K562 (cell line): ENCODE measurements around the gene RAMACL. TPM values are rescaled to one million over a fixed set of nuclear protein-coding genes. Genes with fewer than 3 reads are reported as not detected.

Source experiments
- ATAC-seq: fragments of 200-7000 bp; cut with Tn5 transposase; 3 replicates; pipeline ENCODE4 v1.9.1; 2020; ENCODE audit warnings: moderate library complexity
- BruUV-seq: library from RNA; stranded (reverse); fragments of 400-500 nt; replicated peaks from 2 replicates; lab custom pipeline; 2021; lab: Mats Ljungman, UMichigan
- CTCF ChIA-PET: fragments of 300-600 bp; formaldehyde crosslinking; extraction: SDS; loops from one replicate; lab custom pipeline; 2021; ENCODE audit warnings: low intra/inter-chr PET ratio; lab: Yijun Ruan, JAX
- POLR2A ChIA-PET: fragments of 300-600, 350-650 bp; sonication (Branson Sonifier 250); formaldehyde crosslinking; extraction: SDS; loops from one replicate; lab custom pipeline; 2021; ENCODE audit warnings: antibody characterized with exemption, inconsistent platforms; lab: Yijun Ruan, JAX
- DNase-seq, 4 experiments: peaks; one replicate each; pipeline versions ENCODE4 v3.0.0 to v3.0.0-alpha.2; 2011 to 2018; ENCODE audit warnings: low spot score in 3 of 4, mixed read lengths in 3 of 4; ENCODE audit errors: extremely low read depth in 1 of 4
- FAIRE-seq: peaks from 2 replicates; lab custom pipeline; 2011; peaks lifted over from hg19 to GRCh38; lab: Jason Lieb, UNC
- H2AFZ ChIP-seq: 2 replicates; pipeline ENCODE4 v1.6.0; 2011; ENCODE audit warnings: low read depth, low read length, control low read depth, inconsistent platforms
- H3K27ac ChIP-seq: fragments of 200-600 bp; 3 replicates; pipeline ENCODE4 v1.8.0; 2011; ENCODE audit warnings: low read depth, mild to moderate bottlenecking, control low read depth, inconsistent platforms, low read length, moderate library complexity, mixed read lengths; ENCODE audit errors: extremely low read depth
- H3K27me3 ChIP-seq, 2 experiments: fragments of 300-600 bp in 1 of 2; 2 replicates in 1 of 2; 3 replicates in 1 of 2; pipeline versions ENCODE4 v1.6.0 to v1.8.0; 2011; ENCODE audit warnings: inconsistent platforms in 2 of 2, low read length in 2 of 2, mild to moderate bottlenecking in 1 of 2, mixed read lengths in 1 of 2, moderate library complexity in 1 of 2; ENCODE audit not compliant: control insufficient read depth in 2 of 2, insufficient read depth in 2 of 2
- H3K36me3 ChIP-seq: fragments of 300-600 bp; 3 replicates; pipeline ENCODE4 v1.8.0; 2011; ENCODE audit warnings: mild to moderate bottlenecking, low read length, inconsistent platforms; ENCODE audit not compliant: control insufficient read depth, insufficient read depth
- H3K4me1 ChIP-seq, 2 experiments: fragments of 200-600 bp in 1 of 2; replicated peaks in 1 of 2; 2 replicates in 1 of 2; 3 replicates in 1 of 2; pipeline versions ENCODE4 v1.5.1 to v1.8.0; 2011; ENCODE audit warnings: inconsistent platforms in 2 of 2, low read length in 2 of 2, mild to moderate bottlenecking in 1 of 2, mixed read lengths in 1 of 2, moderate library complexity in 1 of 2; ENCODE audit not compliant: control insufficient read depth in 2 of 2, insufficient read depth in 2 of 2
- H3K4me2 ChIP-seq: 2 replicates; pipeline ENCODE4 v1.6.1; 2011; ENCODE audit warnings: low read length, control low read depth, inconsistent platforms, mixed read lengths; ENCODE audit not compliant: insufficient read depth
- H3K4me3 ChIP-seq: fragments of 200-600 bp; sonication (generic), shearing (Covaris generic); 2 replicates; pipeline ENCODE4 v1.5.1; 2016; ENCODE audit warnings: control low read depth, inconsistent platforms
- H3K79me2 ChIP-seq: fragments of 200-600 bp; 3 replicates; pipeline ENCODE4 v1.8.0; 2011; ENCODE audit warnings: low read length, inconsistent platforms; ENCODE audit not compliant: control insufficient read depth, insufficient read depth
- H3K9ac ChIP-seq, 2 experiments: 2 replicates each; pipeline versions ENCODE4 v1.6.0 to v1.6.1; 2011; ENCODE audit warnings: low read depth in 2 of 2, low read length in 2 of 2, control low read depth in 1 of 2, inconsistent platforms in 1 of 2, mild to moderate bottlenecking in 1 of 2, mixed read lengths in 1 of 2; ENCODE audit not compliant: insufficient read depth in 1 of 2
- H3K9me1 ChIP-seq: one replicate; pipeline ENCODE4 v1.6.0; 2011; ENCODE audit warnings: inconsistent platforms, mild to moderate bottlenecking, low read length, moderate library complexity; ENCODE audit not compliant: control insufficient read depth, insufficient read depth
- H3K9me3 ChIP-seq: replicated peaks from 2 replicates; pipeline ENCODE4 v1.5.1; 2011; ENCODE audit warnings: low read depth, low read length, inconsistent platforms; ENCODE audit not compliant: control insufficient read depth, insufficient read depth
- H4K20me1 ChIP-seq: replicated peaks from 2 replicates; pipeline ENCODE4 v1.6.1; 2011; ENCODE audit warnings: low read length, inconsistent platforms, mixed read lengths; ENCODE audit not compliant: control insufficient read depth, insufficient read depth
- CAMTA2 ChIP-seq: fragments of 250-450 bp; sonication (Bioruptor Pico); conservative IDR thresholded peaks from 2 replicates; pipeline ENCODE4 v1.5.1; 2022
- CEBPG ChIP-seq, 3 experiments: fragments of 200-800 bp in 1 of 3; sonication (Bioruptor generic) in 1 of 3; sonication (generic) in 1 of 3; formaldehyde crosslinking in 1 of 3; IDR thresholded peaks in 2 of 3; conservative IDR thresholded peaks in 1 of 3; 2 replicates each; pipeline versions ENCODE4 v1.6.1 to v1.8.0; 2016 to 2022; ENCODE audit warnings: missing compliant biosample characterization in 2 of 3, missing genetic modification characterization in 2 of 3, mild to moderate bottlenecking in 1 of 3, missing genetic modification reagents in 1 of 3
- FOXJ2 ChIP-seq: fragments of 200-800 bp; sonication (Bioruptor generic); IDR thresholded peaks from 2 replicates; pipeline ENCODE4 v1.6.1; 2016; ENCODE audit warnings: missing genetic modification characterization, missing compliant biosample characterization
- SETDB1 ChIP-seq: IDR thresholded peaks from one replicate; pipeline ENCODE4 v1.6.1; 2012; ENCODE audit warnings: low read length, control low read depth, inconsistent platforms
- SMAD1 ChIP-seq: fragments of 150-350 bp; IDR thresholded peaks from 2 replicates; pipeline ENCODE4 v1.6.1; 2014; ENCODE audit warnings: low read length, low read depth; ENCODE audit not compliant: partially characterized antibody
- THRAP3 ChIP-seq: fragments of 450-650 bp; IDR thresholded peaks from 2 replicates; pipeline ENCODE4 v1.6.1; 2016; ENCODE audit warnings: mild to moderate bottlenecking, inconsistent platforms, borderline replicate concordance
- TSC22D4 ChIP-seq: fragments of 450-650 bp; IDR thresholded peaks from 2 replicates; pipeline ENCODE4 v1.6.1; 2016; ENCODE audit warnings: missing genetic modification characterization, missing biosample characterization, control low read depth
- ZNF133 ChIP-seq: fragments of 250-450 bp; sonication (Bioruptor Pico); IDR thresholded peaks from 2 replicates; pipeline ENCODE4 v1.4.0; 2020; ENCODE audit warnings: mild to moderate bottlenecking
- WGBS: fragments of 100-300 bp; shearing (Covaris generic); methylation state at CpG from one replicate; pipeline ENCODE4 v1.1.6; 2016; ENCODE audit warnings: low coverage, mixed read lengths; ENCODE audit not compliant: insufficient coverage; ENCODE audit errors: missing lambda C conversion rate; 5-methylcytosine and 5-hydroxymethylcytosine counted together
- in situ Hi-C: fragments of 300-500 bp; cut with MboI; formaldehyde crosslinking; loops from 4 replicates; pipeline ENCODE4 v1.15.0; 2018; ENCODE audit warnings: inconsistent platforms, mixed read lengths
- intact Hi-C: fragments of 100-400 bp; cut with micrococcal nuclease; formaldehyde crosslinking; loops from 2 replicates; pipeline ENCODE4 v1.14.2; 2022
- polyA plus RNA-seq, 8 experiments: library from polyadenylated mRNA; depleted of rRNA in 4 of 8; stranded (reverse) in 5 of 8; unstranded in 3 of 8; fragments of >200 nt; fragmentation: Nextera tagmentation in 2 of 8; fragmentation: Illumina TruSeq in 1 of 8; extraction: Ambion mirVana in 2 of 8; extraction: Trizol in 1 of 8; gene quantifications; 2 replicates each; pipeline versions ENCODE4 v1.2.1 to v1.2.3, GENCODE V29; 2011 to 2014; ENCODE audit warnings: inconsistent platforms in 1 of 8, missing spikeins in 1 of 8
- total RNA-seq, 7 experiments: library from RNA; depleted of rRNA in 6 of 7; stranded (reverse); fragments of >200 nt in 6 of 7; fragmentation: Illumina TruSeq in 2 of 7; extraction: Trizol in 2 of 7; gene quantifications; 2 replicates each; pipeline versions ENCODE4 v1.2.1 to v1.2.3, GENCODE V29; 2011 to 2021; ENCODE audit warnings: low replicate concordance in 1 of 7

The RAMACL gene
- total and polyA plus RNA-seq, 9 of the 15 experiments (the other 6 are each of a cell fraction or from before 2014, with no cell fraction given) = 0.11 to 1.7 (median 0.41) TPM; not detected in 1

DNA sequence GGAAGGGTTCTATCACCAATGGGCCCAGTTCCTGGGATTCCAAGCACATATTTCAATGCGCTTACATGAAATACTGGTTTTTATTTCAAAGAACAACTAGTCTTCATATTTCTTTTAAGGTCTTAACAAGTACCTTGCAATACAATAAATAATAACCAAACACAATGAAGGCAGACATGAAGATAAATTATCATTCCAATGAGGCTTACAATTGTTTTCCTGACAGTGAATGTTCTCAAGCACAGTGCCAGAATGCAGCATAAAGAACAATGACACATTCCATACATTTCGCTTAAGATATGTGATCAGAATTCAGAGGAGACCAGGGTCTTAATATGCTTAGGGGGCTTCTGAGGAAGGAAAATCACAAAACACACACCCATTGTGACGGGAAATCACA, 26.3 kb downstream of the RAMACL start:
- CTCF ChIA-PET = interaction anchor here (0.6 kb wide), 1 partner anchor 10 kb away, joined by 3 read pairs; no protein-coding TSS in a partner anchor
- Histone ChIP-seq H3K79me2 (no peaks in the 10 kb centered on the region), H4K20me1 (no peaks in the 10 kb centered on the region; the same call in 1 of the 2 replicates), H3K36me3 (no peaks in the 10 kb centered on the region), H3K4me2 (no peak overlapping the region), H3K9me1 (no peaks in the 10 kb centered on the region), H3K27me3 (peaks cover 41 to 72% of the 10 kb centered on the region in 2 experiments), H3K4me3 (no peak overlapping the region), H3K4me1 (peaks cover 0 to 3% of the 10 kb centered on the region in 2 experiments; a peak in 1 of 5 replicates), H3K27ac (no peak overlapping the region), H3K9me3 (no peaks in the 10 kb centered on the region), H3K9ac (no peak overlapping the region), H2AFZ (no peak overlapping the region)
- BruUV-seq = no TSS peak
- ATAC-seq (no peak), FAIRE-seq (no peak), DNase-seq (no peak)
- TF ChIP-seq CEBPG (CRISPR knock-in tag; IDR thresholded peaks at IDR 0.05) (no peak), CEBPG (tag; conservative IDR thresholded peaks at IDR 0.05 in 1 of 2, IDR thresholded peaks at IDR 0.05 in 1 of 2) (no peak), CAMTA2 (CRISPR knock-in tag) (no peak)
- WGBS = 0% methylated on average over 3 of the region's 3 CpGs
- intact Hi-C loops (no loop called here), in situ Hi-C loops (no loop called here)
- POLR2A ChIA-PET = no interaction called here

- peaks cover 0 to 3% of the 10 kb centered on the region in 2 experiments; a peak in 1 of 5 replicates for H3K4me1 ChIP-seq
- in situ Hi-C loops = no loop called here
- TF ChIP-seq FOXJ2 = no peak
- TF ChIP-seq SMAD1 = no peak
- no peak for TF ChIP-seq ZNF133 (CRISPR knock-in tag)
- TF ChIP-seq SETDB1 = no peak
- TF ChIP-seq THRAP3 = no peak
- no peak for TF ChIP-seq TSC22D4
- TF ChIP-seq, all 486 proteins: peak for 0
- CTCF ChIA-PET = no interaction called here
- DNase-seq = no peak
- no peaks in the 10 kb centered on the region for H3K9me3 ChIP-seq
- no peak overlapping the region for H3K4me2 ChIP-seq
- FAIRE-seq = no peak
- ATAC-seq = no peak
- H3K27me3 ChIP-seq = peaks cover 39 to 70% of the 10 kb centered on the region in 2 experiments
- 0% methylated on average over 1 of the region's 1 CpG for WGBS
- no peaks in the 10 kb centered on the region; the same call in 1 of the 2 replicates for H4K20me1 ChIP-seq
- no peak overlapping the region for H3K27ac ChIP-seq
- intact Hi-C loops = no loop called here
- POLR2A ChIA-PET = no interaction called here
- no peak overlapping the region for H3K4me3 ChIP-seq
- no peak overlapping the region for H2AFZ ChIP-seq
- no peaks in the 10 kb centered on the region for H3K9me1 ChIP-seq
- no peaks in the 10 kb centered on the region for H3K36me3 ChIP-seq
- no peaks in the 10 kb centered on the region for H3K79me2 ChIP-seq
- H3K9ac ChIP-seq = no peak overlapping the region
- BruUV-seq = no TSS peak
Measured at GRCh38 chr6:166559662-166560061, 26.8 kb downstream of the RAMACL start.
